Measurements from ENCODE around the gene LRP4. TPM values are rescaled to one million over a fixed set of nuclear protein-coding genes. Genes with fewer than 3 reads are reported as not detected.

Gene LRP4
- total and polyA plus RNA-seq, 2 of the 13 experiments (the other 11 are each of a cell fraction or from before 2014, with no cell fraction given): 4.7 to 13.3 TPM

GRCh38 chr11:46961041-46961440 is 42.7 kb upstream of the LRP4 start:
- BruUV-seq (replicated peaks): no TSS peak
- Histone ChIP-seq H3K36me3 (replicated peaks in 1 of 2; ENCODE audit: control insufficient read depth in 1 of 2, insufficient read depth in 2 of 2, low read length in 2 of 2) (no peaks in the 10 kb centered on the region), H4K20me1 (ENCODE audit: insufficient read depth, low read length) (no peaks in the 10 kb centered on the region), H3K9ac (ENCODE audit: insufficient read depth, low read depth, low read length) (no peak overlapping the region), H3K9me3 (ENCODE audit: low read length) (no peaks in the 10 kb centered on the region), H3K4me2 (ENCODE audit: low read depth, low read length) (no peak overlapping the region), H3K79me2 (ENCODE audit: insufficient read depth, low read length) (no peaks in the 10 kb centered on the region), H3K27ac (ENCODE audit: extremely low read length, insufficient read depth, low read length) (no peak overlapping the region), H3K27me3 (ENCODE audit: control insufficient read depth in 1 of 2, insufficient read depth in 2 of 2, low read length in 2 of 2) (no peaks in the 10 kb centered on the region), H3K4me1 (ENCODE audit: insufficient read depth, low read length) (no peaks in the 10 kb centered on the region), H2AFZ (ENCODE audit: low read length) (no peak overlapping the region), H3K4me3 (replicated peaks in 1 of 3; ENCODE audit: insufficient read depth in 1 of 3, low read depth in 2 of 3, low read length in 3 of 3) (no peak overlapping the region)
- FAIRE-seq (no peak), ATAC-seq (no peak), DNase-seq (ENCODE audit: low spot score) (no peak)
- ChIA-PET CTCF (ENCODE audit: low intra/inter-chr PET ratio, low total read pairs) (no interaction called here), POLR2A (no interaction called here)
- TF ChIP-seq ZNF670 (CRISPR knock-in tag; IDR thresholded peaks at IDR 0.05; ENCODE audit: borderline replicate concordance): no peak
- TF ChIP-seq ZNF431 (CRISPR knock-in tag; IDR thresholded peaks at IDR 0.05; ENCODE audit: borderline replicate concordance, low read depth): no peak
- in situ Hi-C loops (cut with HindIII; ENCODE audit: extremely low pct_ligation_motif_present, low pct_unique_long_range_greater_than_20kb) (no loop called here), intact Hi-C loops (cut with micrococcal nuclease; ENCODE audit: unreplicated experiment) (no loop called here)
- 93% methylated on average over 2 of the region's 2 CpGs for WGBS (ENCODE audit: low lambda C conversion rate)

- Histone ChIP-seq H3K79me2 (ENCODE audit: insufficient read depth, low read length) (no peaks in the 10 kb centered on the region), H3K4me3 (replicated peaks in 1 of 3; ENCODE audit: insufficient read depth in 1 of 3, low read depth in 2 of 3, low read length in 3 of 3) (no peak overlapping the region), H3K4me2 (ENCODE audit: low read depth, low read length) (no peak overlapping the region), H3K36me3 (replicated peaks in 1 of 2; ENCODE audit: control insufficient read depth in 1 of 2, insufficient read depth in 2 of 2, low read length in 2 of 2) (no peaks in the 10 kb centered on the region), H3K9ac (ENCODE audit: insufficient read depth, low read depth, low read length) (no peak overlapping the region), H4K20me1 (ENCODE audit: insufficient read depth, low read length) (no peaks in the 10 kb centered on the region), H3K9me3 (ENCODE audit: low read length) (no peaks in the 10 kb centered on the region), H2AFZ (ENCODE audit: low read length) (no peak overlapping the region), H3K4me1 (ENCODE audit: insufficient read depth, low read length) (no peaks in the 10 kb centered on the region), H3K27me3 (ENCODE audit: control insufficient read depth in 1 of 2, insufficient read depth in 2 of 2, low read length in 2 of 2) (no peaks in the 10 kb centered on the region), H3K27ac (ENCODE audit: extremely low read length, insufficient read depth, low read length) (no peak overlapping the region)
- WGBS (ENCODE audit: low lambda C conversion rate): 100% methylated on average over 1 of the region's 1 CpG
- ChIA-PET CTCF (ENCODE audit: low intra/inter-chr PET ratio, low total read pairs) (no interaction called here), POLR2A (no interaction called here)
- intact Hi-C loops (cut with micrococcal nuclease; ENCODE audit: unreplicated experiment): no loop called here
- TF ChIP-seq HOXA7 (CRISPR knock-in tag; IDR thresholded peaks at IDR 0.05) (no peak), XBP1 (CRISPR knock-in tag; IDR thresholded peaks at IDR 0.05) (no peak), FOXM1 (CRISPR knock-in tag; IDR thresholded peaks at IDR 0.05) (no peak), KLF12 (CRISPR knock-in tag; IDR thresholded peaks at IDR 0.05; ENCODE audit: borderline replicate concordance) (no peak), PLRG1 (conservative IDR thresholded peaks at IDR 0.05) (no peak), NR2F2 (IDR thresholded peaks at IDR 0.05; ENCODE audit: borderline replicate concordance, low read depth) (no peak), FOSL1 (CRISPR knock-in tag; IDR thresholded peaks at IDR 0.05; ENCODE audit: borderline replicate concordance) (no peak), TRIM22 (IDR thresholded peaks at IDR 0.05) (no peak), BRD4 (CRISPR knock-in tag; IDR thresholded peaks at IDR 0.05) (no peak), ARNTL (CRISPR knock-in tag; IDR thresholded peaks at IDR 0.05) (no peak), ZNF792 (CRISPR knock-in tag; IDR thresholded peaks at IDR 0.05) (no peak), ZNF879 (CRISPR knock-in tag; IDR thresholded peaks at IDR 0.05) (no peak), KLF11 (CRISPR knock-in tag; IDR thresholded peaks at IDR 0.05) (no peak), MXD1 (CRISPR knock-in tag; IDR thresholded peaks at IDR 0.05) (no peak), CBX5 (CRISPR knock-in tag; IDR thresholded peaks at IDR 0.05; ENCODE audit: borderline replicate concordance) (no peak), MLXIP (CRISPR knock-in tag; IDR thresholded peaks at IDR 0.05; ENCODE audit: borderline replicate concordance) (no peak)
- ATAC-seq (no peak), DNase-seq (ENCODE audit: low spot score) (no peak), FAIRE-seq (no peak)
- BruUV-seq (replicated peaks): no TSS peak
- in situ Hi-C loops (cut with HindIII; ENCODE audit: extremely low pct_ligation_motif_present, low pct_unique_long_range_greater_than_20kb): no loop called here
Measured at GRCh38 chr11:46958777-46959176, 40.4 kb upstream of the LRP4 start.

Measured in HepG2 (cell line).